AG09319 (cell line): ENCODE results near the gene KRTAP10-1.

Experiments used
- DNase-seq: peaks from one replicate; pipeline ENCODE4 v3.0.0-alpha.2; 2010; ENCODE audit warnings: low read depth; ENCODE audit errors: extremely low read depth
- CTCF ChIP-seq: IDR thresholded peaks from 2 replicates; pipeline ENCODE4 v1.5.1; 2011; ENCODE audit warnings: low read depth, mild to moderate bottlenecking, inconsistent platforms, low read length, moderate library complexity

KRTAP10-1 gene

GRCh38 chr21:44539046-44539445, 949 bp downstream of the KRTAP10-1 start:
- no peak for DNase-seq
- no peak for TF ChIP-seq CTCF

- TF ChIP-seq CTCF, result no peak
- DNase-seq, result no peak
These were observed 1.8 kb downstream of the KRTAP10-1 start for GRCh38 chr21:44537930-44538911.

GRCh38 chr21:44535963-44536362, 4.0 kb downstream of the KRTAP10-1 start:
- DNase-seq, result no peak
- no peak for TF ChIP-seq CTCF

- no peak for DNase-seq
- TF ChIP-seq CTCF, result no peak
These were observed 5.3 kb downstream of the KRTAP10-1 start for GRCh38 chr21:44534688-44535087.

GRCh38 chr21:44533891-44534627, 5.9 kb downstream of the KRTAP10-1 start:
- no peak for TF ChIP-seq CTCF
- no peak for DNase-seq

- no peak for TF ChIP-seq CTCF
- no peak for DNase-seq
These were observed 6.7 kb downstream of the KRTAP10-1 start for GRCh38 chr21:44533121-44533890.

GRCh38 chr21:44532712-44533111, 7.3 kb downstream of the KRTAP10-1 start:
- TF ChIP-seq CTCF, result no peak
- DNase-seq, result no peak
